Uterus (tissue), 2 donors: Measurements from ENCODE around the gene FZR1.

Experiments used
- CTCF ChIP-seq, 4 experiments: fragments of 200-600 bp in 2 of 4; fragments of 450-650 bp in 2 of 4; sonication (generic) in 2 of 4; IDR thresholded peaks; one replicate each; pipeline ENCODE4 v1.5.1; 2016 to 2019; ENCODE audit warnings: antibody characterized with exemption in 4 of 4, mild to moderate bottlenecking in 2 of 4, moderate library complexity in 1 of 4
- POLR2A ChIP-seq, 2 donors: fragments of 450-650 bp; IDR thresholded peaks; one replicate each; pipeline ENCODE4 v1.6.1; 2016; ENCODE audit warnings: antibody characterized with exemption in 2 of 2, mild to moderate bottlenecking in 1 of 2, moderate library complexity in 1 of 2

DNA sequence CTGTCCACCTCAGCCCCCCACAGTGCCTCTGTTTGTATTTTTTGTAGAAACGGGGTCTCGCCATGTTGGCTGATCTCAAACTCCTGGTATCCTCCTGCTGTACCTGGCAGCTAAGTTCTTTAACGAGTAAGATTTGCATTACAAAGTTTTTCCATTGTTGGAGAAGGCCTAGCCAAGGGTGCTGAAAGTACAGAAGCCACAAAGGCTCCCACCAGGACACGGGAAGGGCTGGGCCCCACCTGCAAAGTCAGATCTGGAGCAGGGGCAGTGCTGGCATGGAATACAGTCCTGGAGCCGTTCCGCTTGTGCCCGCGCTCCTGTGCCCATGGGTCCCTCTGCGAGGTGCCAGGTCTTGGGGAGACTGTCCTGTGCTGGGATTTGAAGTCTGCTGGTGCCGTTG is 12.1 kb downstream of the FZR1 start:
- TF ChIP-seq CTCF (IDR thresholded peaks at IDR 0.05) (no peak), POLR2A (IDR thresholded peaks at IDR 0.05) (no peak)
